Measurements from ENCODE around the gene QSOX1.

QSOX1 gene

GRCh38 chr1:180181996-180182642 lies 27.4 kb downstream of the QSOX1 start:
- H3K9me2 ChIP-seq (replicated peaks; ENCODE audit: insufficient read depth, low read length) = no peaks in the 10 kb centered on the region
- H3K4me3 ChIP-seq (ENCODE audit: insufficient read depth, low read length, poor library complexity, severe bottlenecking) = no peak overlapping the region
- H2AFZ ChIP-seq (ENCODE audit: low read depth, low read length, severe bottlenecking) = no peak overlapping the region
- H3F3A ChIP-seq (ENCODE audit: insufficient read depth) = no peaks in the 10 kb centered on the region
- H3K9me3 ChIP-seq (ENCODE audit: insufficient read depth, low read length) = no peaks in the 10 kb centered on the region
- no peak overlapping the region for H3K9ac ChIP-seq (ENCODE audit: low read length)
- H3K4me2 ChIP-seq (ENCODE audit: low read depth, low read length, poor library complexity, severe bottlenecking) = no peak overlapping the region
- H3K27ac ChIP-seq (ENCODE audit: low read depth, low read length) = no peak overlapping the region
- no peaks in the 10 kb centered on the region for H3K79me2 ChIP-seq (ENCODE audit: insufficient read depth, low read length)
- no peaks in the 10 kb centered on the region for H3K27me3 ChIP-seq (ENCODE audit: low read length)
- H4K20me1 ChIP-seq (ENCODE audit: low read depth, low read length) = no peaks in the 10 kb centered on the region
- TF ChIP-seq CTCF (IDR thresholded peaks at IDR 0.05; ENCODE audit: insufficient read depth, low read length, poor library complexity, severe bottlenecking) (no peak), EZH2phosphoT487 (conservative IDR thresholded peaks at IDR 0.05; ENCODE audit: low read length) (no peak)
- no peaks in the 10 kb centered on the region for H3K36me3 ChIP-seq (ENCODE audit: low read length)

GRCh38 chr1:180182643-180183311 lies 28.1 kb downstream of the QSOX1 start:
- no peaks in the 10 kb centered on the region for H4K20me1 ChIP-seq (ENCODE audit: low read depth, low read length)
- no peaks in the 10 kb centered on the region for H3F3A ChIP-seq (ENCODE audit: insufficient read depth)
- H3K36me3 ChIP-seq (ENCODE audit: low read length) = no peaks in the 10 kb centered on the region
- H3K4me2 ChIP-seq (ENCODE audit: low read depth, low read length, poor library complexity, severe bottlenecking) = no peak overlapping the region
- H3K4me3 ChIP-seq (ENCODE audit: insufficient read depth, low read length, poor library complexity, severe bottlenecking) = no peak overlapping the region
- no peaks in the 10 kb centered on the region for H3K9me3 ChIP-seq (ENCODE audit: insufficient read depth, low read length)
- H3K27me3 ChIP-seq (ENCODE audit: low read length) = no peaks in the 10 kb centered on the region
- H3K27ac ChIP-seq (ENCODE audit: low read depth, low read length) = no peak overlapping the region
- no peaks in the 10 kb centered on the region for H3K79me2 ChIP-seq (ENCODE audit: insufficient read depth, low read length)
- no peak for TF ChIP-seq CTCF (IDR thresholded peaks at IDR 0.05; ENCODE audit: insufficient read depth, low read length, poor library complexity, severe bottlenecking)
- no peak for TF ChIP-seq EZH2phosphoT487 (conservative IDR thresholded peaks at IDR 0.05; ENCODE audit: low read length)
- no peak overlapping the region for H3K9ac ChIP-seq (ENCODE audit: low read length)
- no peak overlapping the region for H2AFZ ChIP-seq (ENCODE audit: low read depth, low read length, severe bottlenecking)
- H3K9me2 ChIP-seq (replicated peaks; ENCODE audit: insufficient read depth, low read length) = no peaks in the 10 kb centered on the region

DNA sequence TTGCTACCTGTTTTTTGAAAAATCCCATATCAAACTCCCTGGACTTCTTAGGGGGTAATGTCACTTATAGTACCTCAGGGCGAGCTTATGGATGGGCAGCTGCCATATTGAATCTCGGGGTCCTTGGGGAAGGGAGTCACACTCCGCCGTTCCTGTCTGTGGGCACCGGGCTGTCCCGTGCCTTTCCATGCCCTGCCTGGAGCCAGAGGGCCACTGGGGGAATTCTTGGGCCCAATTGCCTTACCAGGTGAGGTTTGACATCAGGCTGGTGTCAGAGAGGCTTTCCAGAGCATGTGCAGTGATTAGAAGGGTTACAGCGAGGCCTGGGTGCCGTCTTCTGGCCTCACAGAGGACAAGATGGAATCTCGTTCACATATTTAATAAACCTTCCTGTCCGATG lies 28.8 kb downstream of the QSOX1 start:
- H3K9me2 ChIP-seq (replicated peaks; ENCODE audit: insufficient read depth, low read length) = no peaks in the 10 kb centered on the region
- H3F3A ChIP-seq (ENCODE audit: insufficient read depth) = no peaks in the 10 kb centered on the region
- H3K4me2 ChIP-seq (ENCODE audit: low read depth, low read length, poor library complexity, severe bottlenecking) = no peak overlapping the region
- TF ChIP-seq CTCF (IDR thresholded peaks at IDR 0.05; ENCODE audit: insufficient read depth, low read length, poor library complexity, severe bottlenecking) = no peak
- TF ChIP-seq EZH2phosphoT487 (conservative IDR thresholded peaks at IDR 0.05; ENCODE audit: low read length) = no peak
- no peak overlapping the region for H2AFZ ChIP-seq (ENCODE audit: low read depth, low read length, severe bottlenecking)
- no peaks in the 10 kb centered on the region for H3K36me3 ChIP-seq (ENCODE audit: low read length)
- H3K27me3 ChIP-seq (ENCODE audit: low read length) = no peaks in the 10 kb centered on the region
- no peaks in the 10 kb centered on the region for H3K9me3 ChIP-seq (ENCODE audit: insufficient read depth, low read length)
- no peaks in the 10 kb centered on the region for H4K20me1 ChIP-seq (ENCODE audit: low read depth, low read length)
- H3K79me2 ChIP-seq (ENCODE audit: insufficient read depth, low read length) = no peaks in the 10 kb centered on the region
- no peak overlapping the region for H3K4me3 ChIP-seq (ENCODE audit: insufficient read depth, low read length, poor library complexity, severe bottlenecking)
- no peak overlapping the region for H3K27ac ChIP-seq (ENCODE audit: low read depth, low read length)
- H3K9ac ChIP-seq (ENCODE audit: low read length) = no peak overlapping the region

Measured in SU-DHL-6 (cell line).